GM18870 (cell line): ENCODE data around the gene ATP7B.

Experiments
- ATAC-seq: cut with Tn5 transposase; IDR thresholded peaks from one replicate; pipeline ENCODE4 v1.9.1; 2021; ENCODE audit warnings: moderate library complexity; ENCODE audit not compliant: unreplicated experiment

The ATP7B gene

GRCh38 chr13:51978796-51979556 is 32.3 kb downstream of the ATP7B start:
- ATAC-seq: no peak

- no peak for ATAC-seq
These were observed 33.6 kb downstream of the ATP7B start for GRCh38 chr13:51977625-51978024.

GRCh38 chr13:51976890-51977289 is 34.4 kb downstream of the ATP7B start:
- no peak for ATAC-seq

GRCh38 chr13:51976423-51976822 is 34.8 kb downstream of the ATP7B start:
- ATAC-seq: no peak

GRCh38 chr13:51974482-51974881 is 36.8 kb downstream of the ATP7B start:
- ATAC-seq: no peak

- no peak for ATAC-seq
These were observed 39.5 kb downstream of the ATP7B start for GRCh38 chr13:51971520-51972426.

GRCh38 chr13:51970349-51970748 is 40.9 kb downstream of the ATP7B start:
- ATAC-seq: no peak

GRCh38 chr13:51967482-51968446 is 43.5 kb downstream of the ATP7B start:
- ATAC-seq: no peak

- ATAC-seq: no peak
These were observed 45.1 kb downstream of the ATP7B start for GRCh38 chr13:51966186-51966585.

- no peak for ATAC-seq
These were observed 49.5 kb downstream of the ATP7B start for GRCh38 chr13:51961493-51962403.

GRCh38 chr13:51960766-51961165 is 50.5 kb downstream of the ATP7B start:
- ATAC-seq: no peak

- peak; percentile 66 for ATAC-seq
These were observed 51.5 kb downstream of the ATP7B start for GRCh38 chr13:51959773-51960172.

GRCh38 chr13:51958217-51958547 is 53.1 kb downstream of the ATP7B start:
- ATAC-seq: no peak

GRCh38 chr13:51957377-51958216 is 53.7 kb downstream of the ATP7B start:
- ATAC-seq: no peak

GRCh38 chr13:51956717-51957116 is 54.5 kb downstream of the ATP7B start:
- ATAC-seq: no peak

- no peak for ATAC-seq
These were observed 55.2 kb downstream of the ATP7B start for GRCh38 chr13:51955816-51956603.

- ATAC-seq: no peak
These were observed 55.9 kb downstream of the ATP7B start for GRCh38 chr13:51955281-51955771.
